GM19468 (cell line): Measurements from ENCODE around the gene TRIM9.

Source experiments
- ATAC-seq: cut with Tn5 transposase; IDR thresholded peaks from one replicate; pipeline ENCODE4 v1.9.1; 2021; ENCODE audit warnings: mild to moderate bottlenecking, moderate library complexity, moderate number of reproducible peaks; ENCODE audit not compliant: unreplicated experiment; ENCODE audit errors: extremely low read depth

Gene TRIM9

GRCh38 chr14:51094901-51095853, at the start of gene TRIM9:
Gene TRIM9 (minus strand): TSS chr14:51095105. CDS start chr14:51094939, 166 bp downstream.
- ATAC-seq: peak; percentile 93

DNA sequence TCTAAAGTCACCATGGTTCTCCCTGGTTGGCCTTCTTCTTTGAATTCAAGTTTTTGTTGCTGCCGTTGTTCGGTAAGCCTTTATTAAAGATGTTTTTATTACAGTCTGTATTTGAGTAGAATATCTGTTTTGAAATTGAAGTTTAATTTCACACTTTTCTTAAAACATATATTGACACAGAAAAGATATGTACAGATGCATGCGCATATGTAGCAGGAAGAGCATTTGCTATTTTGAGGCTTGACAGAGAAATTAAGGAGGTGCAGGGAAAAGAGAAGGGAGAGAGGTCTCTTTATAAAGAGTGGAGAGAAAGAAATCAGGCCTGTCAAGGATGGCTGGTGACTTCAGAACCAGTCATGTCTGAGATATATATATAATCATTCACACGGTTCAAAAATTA, 46.0 kb upstream of the TRIM9 start:
- no peak for ATAC-seq

GRCh38 chr14:51140338-51140737, 45.4 kb upstream of the TRIM9 start:
- no peak for ATAC-seq

GRCh38 chr14:51139121-51139681, 44.3 kb upstream of the TRIM9 start:
- no peak for ATAC-seq

- no peak for ATAC-seq
Observed at GRCh38 chr14:51138404-51139103, 43.6 kb upstream of the TRIM9 start.

DNA sequence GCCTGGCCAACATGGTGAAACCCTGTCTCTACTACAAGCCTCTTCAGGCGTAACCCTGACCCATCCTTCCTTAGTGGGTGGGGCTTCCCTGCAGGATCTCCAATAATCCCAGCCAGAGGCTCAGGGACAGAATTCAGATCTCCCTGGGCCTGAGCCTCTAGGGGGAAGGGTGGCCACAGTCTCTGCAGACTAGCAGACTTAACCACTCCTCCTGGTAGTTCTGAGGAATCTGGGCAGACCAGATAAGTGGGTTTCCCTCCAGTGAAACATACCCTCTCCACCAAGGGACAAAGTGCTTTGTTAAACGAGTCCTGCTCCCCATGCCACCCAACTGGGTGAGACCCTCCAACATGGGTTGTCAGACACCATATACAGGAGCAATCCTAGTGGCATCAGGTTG, 36.6 kb upstream of the TRIM9 start:
- no peak for ATAC-seq

- no peak for ATAC-seq
Observed at GRCh38 chr14:51129130-51129529, 34.2 kb upstream of the TRIM9 start.

GRCh38 chr14:51124029-51124428, 29.1 kb upstream of the TRIM9 start:
- no peak for ATAC-seq

GRCh38 chr14:51121096-51121495, 26.2 kb upstream of the TRIM9 start:
- ATAC-seq: no peak

- no peak for ATAC-seq
Observed at GRCh38 chr14:51119411-51120051, 24.6 kb upstream of the TRIM9 start.

- ATAC-seq: no peak
Observed at GRCh38 chr14:51118993-51119392, 24.1 kb upstream of the TRIM9 start.

GRCh38 chr14:51117593-51117992, 22.7 kb upstream of the TRIM9 start:
- ATAC-seq: no peak

DNA sequence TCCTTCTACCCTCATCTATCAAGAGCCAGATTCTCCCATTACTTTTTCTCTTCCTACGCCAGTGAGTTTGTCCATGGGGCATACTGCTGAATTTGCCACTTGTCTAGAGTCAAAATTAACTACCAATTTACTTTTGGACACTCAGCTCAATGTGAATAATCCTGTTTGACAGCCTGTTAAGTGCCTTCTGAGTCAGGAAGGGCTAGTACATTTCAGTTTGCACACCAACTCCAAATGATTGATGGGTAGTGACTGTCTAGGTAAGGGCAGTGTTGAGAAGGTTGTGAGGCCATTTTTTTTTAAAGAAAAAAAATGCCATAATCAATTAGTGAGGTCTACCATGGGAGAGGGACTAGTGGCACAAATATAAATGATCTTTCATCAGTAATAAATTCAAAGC, 21.8 kb upstream of the TRIM9 start:
- no peak for ATAC-seq

DNA sequence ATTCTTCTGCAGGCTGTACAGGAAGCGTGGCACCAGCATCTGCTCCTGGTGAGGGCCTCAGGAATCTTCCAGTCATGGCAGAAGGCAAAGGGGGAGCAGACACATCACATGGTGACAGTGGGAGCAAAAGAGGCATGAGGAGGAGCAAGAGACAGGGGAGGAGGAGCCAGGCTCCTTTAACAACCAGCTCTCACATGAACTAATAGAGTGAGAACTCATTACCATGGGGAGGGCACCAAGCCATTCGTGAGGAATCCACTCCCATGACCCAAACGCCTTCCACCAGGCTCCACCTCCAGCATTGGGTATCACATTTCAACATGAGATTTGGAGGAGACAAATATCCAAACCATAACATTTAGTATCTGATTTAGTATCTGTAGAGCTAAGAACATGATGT, 14.7 kb upstream of the TRIM9 start:
- no peak for ATAC-seq

GRCh38 chr14:51107801-51108200, 12.9 kb upstream of the TRIM9 start:
- no peak for ATAC-seq

GRCh38 chr14:51104467-51104866, 9.6 kb upstream of the TRIM9 start:
- no peak for ATAC-seq

DNA sequence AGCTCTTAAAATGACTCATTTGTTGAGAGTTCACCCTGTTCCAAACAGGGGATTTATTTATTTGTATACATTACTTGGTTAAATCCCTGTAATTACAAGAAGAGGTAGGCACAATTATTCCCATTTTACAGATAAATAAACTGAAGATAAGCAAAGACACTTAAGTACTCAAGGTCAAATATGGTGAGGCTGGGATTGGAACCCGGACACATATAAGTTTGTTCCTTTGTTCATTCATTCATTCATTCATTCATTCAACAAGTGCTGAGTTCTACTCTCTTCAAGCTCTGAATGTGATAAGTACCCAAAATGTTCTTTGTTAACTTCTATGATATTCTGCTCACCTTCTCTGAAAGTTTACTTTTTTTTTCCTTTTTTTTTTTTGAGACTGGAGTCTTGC, 2.4 kb upstream of the TRIM9 start:
- no peak for ATAC-seq

- no peak for ATAC-seq
Observed at GRCh38 chr14:51096870-51097269, 2.0 kb upstream of the TRIM9 start.

DNA sequence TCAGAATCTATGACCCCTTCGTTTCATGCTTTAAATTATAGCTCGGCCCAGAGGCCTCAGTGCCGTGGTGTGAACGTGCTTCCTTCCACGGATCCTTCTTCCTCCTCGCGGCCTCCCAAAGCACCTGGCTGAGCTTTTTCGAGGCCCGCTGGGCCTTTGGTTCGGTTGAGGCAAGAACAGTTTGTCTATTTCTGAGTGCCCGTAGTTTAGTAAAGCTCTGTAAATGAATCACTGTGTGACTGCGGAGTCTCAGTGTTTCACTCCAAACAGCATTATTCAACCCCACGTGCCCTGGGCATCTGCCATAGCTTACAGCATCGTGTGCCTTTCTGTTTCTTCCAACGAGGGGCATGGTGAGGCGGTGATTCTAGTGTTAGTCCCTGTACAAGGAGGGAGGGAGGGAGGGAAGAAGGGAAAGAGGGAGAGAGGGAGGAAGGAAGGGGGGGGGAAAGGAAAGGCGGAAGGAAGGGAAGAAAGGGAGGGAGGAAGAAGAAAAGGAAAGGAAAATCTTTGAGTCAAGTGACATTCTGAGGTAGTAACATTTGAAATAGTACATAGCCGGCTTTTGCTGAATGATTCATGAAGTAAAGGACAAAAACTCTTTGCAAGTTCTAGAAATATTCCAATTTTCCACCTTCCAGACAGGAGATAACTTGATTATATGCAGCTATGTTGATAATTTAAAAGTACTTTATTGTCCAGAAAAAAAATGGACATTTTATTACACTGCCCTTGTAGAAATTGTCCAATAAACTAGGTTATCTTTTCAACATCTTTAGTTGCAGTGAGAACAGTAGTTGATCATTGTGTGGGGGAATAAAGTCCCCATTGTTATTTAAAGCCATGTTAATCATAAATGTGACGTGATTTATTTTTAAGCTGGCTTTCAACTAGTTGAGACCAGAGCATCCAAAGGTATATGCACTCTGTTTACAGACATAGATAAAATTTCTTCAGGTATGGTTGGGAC, 1.2 kb upstream of the TRIM9 start:
- ATAC-seq: no peak
